WERI-Rb-1 (cell line): ENCODE results near the gene NCKAP5L.

Source experiments
- DNase-seq: peaks from one replicate; pipeline ENCODE4 v3.0.0-alpha.2; 2020
- H3K27ac ChIP-seq: fragments of 250-450 bp; sonication (Bioruptor Pico); 2 replicates; pipeline ENCODE4 v1.5.1; 2020; ENCODE audit warnings: mild to moderate bottlenecking, moderate library complexity
- H3K27me3 ChIP-seq: fragments of 250-450 bp; sonication (Bioruptor Pico); 2 replicates; pipeline ENCODE4 v1.5.1; 2021; ENCODE audit warnings: mild to moderate bottlenecking, low read depth, moderate library complexity; ENCODE audit not compliant: insufficient read depth, severe bottlenecking
- H3K36me3 ChIP-seq: fragments of 250-450 bp; sonication (Bioruptor Pico); 2 replicates; pipeline ENCODE4 v1.5.1; 2020; ENCODE audit warnings: mild to moderate bottlenecking, moderate library complexity
- H3K4me3 ChIP-seq: 2 replicates; pipeline ENCODE4 v1.5.1; 2011; ENCODE audit warnings: low read depth, mild to moderate bottlenecking, control low read depth, low read length
- H3K9me3 ChIP-seq: fragments of 250-450 bp; sonication (Bioruptor Pico); 2 replicates; pipeline ENCODE4 v1.5.1; 2021; ENCODE audit warnings: mild to moderate bottlenecking, moderate library complexity; ENCODE audit not compliant: severe bottlenecking
- CTCF ChIP-seq: IDR thresholded peaks from 2 replicates; pipeline ENCODE4 v1.5.1; 2011; ENCODE audit warnings: low read depth, mild to moderate bottlenecking, control low read depth, inconsistent platforms, low read length

The NCKAP5L gene

GRCh38 chr12:49854976-49855375 lies 26.8 kb upstream of the NCKAP5L start:
- no peak for TF ChIP-seq CTCF
- Histone ChIP-seq H3K4me3 (no peak overlapping the region), H3K36me3 (no peaks in the 10 kb centered on the region), H3K9me3 (peaks cover 3% of the 10 kb centered on the region), H3K27ac (no peak overlapping the region), H3K27me3 (no peaks in the 10 kb centered on the region)
- no peak for DNase-seq

- DNase-seq: no peak
- no peak overlapping the region for H3K4me3 ChIP-seq
- TF ChIP-seq CTCF: no peak
- H3K27ac ChIP-seq: no peak overlapping the region
- no peaks in the 10 kb centered on the region for H3K36me3 ChIP-seq
- no peaks in the 10 kb centered on the region for H3K9me3 ChIP-seq
- no peaks in the 10 kb centered on the region for H3K27me3 ChIP-seq
Observed at GRCh38 chr12:49853671-49854070, 25.5 kb upstream of the NCKAP5L start.

- no peak overlapping the region for H3K4me3 ChIP-seq
Observed at GRCh38 chr12:49847161-49847560, 18.9 kb upstream of the NCKAP5L start.

GRCh38 chr12:49846032-49846431 lies 17.8 kb upstream of the NCKAP5L start:
- Histone ChIP-seq H3K4me3 (no peak overlapping the region), H3K27me3 (no peaks in the 10 kb centered on the region), H3K36me3 (no peaks in the 10 kb centered on the region), H3K9me3 (no peaks in the 10 kb centered on the region), H3K27ac (no peak overlapping the region)
- TF ChIP-seq CTCF: no peak
- DNase-seq: no peak

More at GRCh38 chr12:49847161-49847560, 18.9 kb upstream of the NCKAP5L start:
- no peak for TF ChIP-seq CTCF
- DNase-seq: no peak
- Histone ChIP-seq H3K9me3 (no peaks in the 10 kb centered on the region), H3K27ac (no peak overlapping the region), H3K36me3 (no peaks in the 10 kb centered on the region), H3K27me3 (no peaks in the 10 kb centered on the region)

GRCh38 chr12:49843876-49844437 lies 15.7 kb upstream of the NCKAP5L start:
- no peak for TF ChIP-seq CTCF
- no peaks in the 10 kb centered on the region for H3K36me3 ChIP-seq
- no peaks in the 10 kb centered on the region for H3K27me3 ChIP-seq
- H3K4me3 ChIP-seq: no peak overlapping the region
- H3K27ac ChIP-seq: no peak overlapping the region
- no peak for DNase-seq
- H3K9me3 ChIP-seq: no peaks in the 10 kb centered on the region

- Histone ChIP-seq H3K9me3 (no peaks in the 10 kb centered on the region), H3K4me3 (peak overlapping the region; percentile 76), H3K27ac (peak overlapping the region; percentile 77), H3K36me3 (no peaks in the 10 kb centered on the region), H3K27me3 (no peaks in the 10 kb centered on the region)
- no peak for DNase-seq
- TF ChIP-seq CTCF: no peak
Observed at GRCh38 chr12:49843411-49843810, 15.2 kb upstream of the NCKAP5L start.
